Right ventricle myocardium inferior (tissue), 1 donor: Measurements from ENCODE around the gene PITPNM3. TPM values are rescaled to one million over a fixed set of nuclear protein-coding genes. Genes with fewer than 3 reads are reported as not detected.

Experiments used
- ATAC-seq: fragments of 200-7000 bp; cut with Tn5 transposase; one replicate; pipeline ENCODE4 v1.9.1; 2020; ENCODE audit warnings: mild to moderate bottlenecking, moderate library complexity
- DNase-seq: peaks from one replicate; pipeline ENCODE4 v3.0.0; 2021; ENCODE audit errors: missing footprints
- intact Hi-C: fragments of 100-400 bp; cut with DNase I; formaldehyde crosslinking; loops from one replicate; pipeline ENCODE4 v1.11.0; 2022
- total RNA-seq: library from RNA; stranded (reverse); fragmentation: NEBNext Ultra II Directional; extraction: Animal tissue kit (Norgen Biotek cat#: 25700); gene quantifications from one replicate; pipeline ENCODE4 v1.2.1, GENCODE V29; 2021
- donor health status: DM: no; HTN: yes; CAD: no; lungs with severe emphysema.

The PITPNM3 gene
- total RNA-seq, 1 donor from 2014 or later = 0.46 TPM

- intact Hi-C loops = no loop called here
- DNase-seq (no peak), ATAC-seq (no peak)
Measured at GRCh38 chr17:6508519-6509030, 47.8 kb downstream of the PITPNM3 start.

- intact Hi-C loops = no loop called here
- no peak for ATAC-seq
Measured at GRCh38 chr17:6508016-6508415, 48.3 kb downstream of the PITPNM3 start.

GRCh38 chr17:6507535-6507934 is 48.8 kb downstream of the PITPNM3 start:
- ATAC-seq = no peak
- intact Hi-C loops = no loop called here
- no peak for DNase-seq

More at GRCh38 chr17:6508016-6508415, 48.3 kb downstream of the PITPNM3 start:
- DNase-seq = no peak

GRCh38 chr17:6506679-6507231 is 49.6 kb downstream of the PITPNM3 start:
- ATAC-seq (no peak), DNase-seq (no peak)
- intact Hi-C loops = no loop called here

- DNase-seq = no peak
- intact Hi-C loops = no loop called here
- no peak for ATAC-seq
Measured at GRCh38 chr17:6505425-6506142, 50.8 kb downstream of the PITPNM3 start.

GRCh38 chr17:6503641-6504195 is 52.6 kb downstream of the PITPNM3 start:
- intact Hi-C loops = no loop called here
- ATAC-seq = no peak

GRCh38 chr17:6502871-6503509 is 53.4 kb downstream of the PITPNM3 start:
- intact Hi-C loops = no loop called here
- no peak for ATAC-seq
- DNase-seq = no peak

More at GRCh38 chr17:6503641-6504195, 52.6 kb downstream of the PITPNM3 start:
- no peak for DNase-seq

- DNase-seq (no peak), ATAC-seq (no peak)
- intact Hi-C loops = no loop called here
Measured at GRCh38 chr17:6502142-6502541, 54.2 kb downstream of the PITPNM3 start.

GRCh38 chr17:6501359-6501758 is 55.0 kb downstream of the PITPNM3 start:
- ATAC-seq (no peak), DNase-seq (no peak)
- intact Hi-C loops = no loop called here

GRCh38 chr17:6498901-6499540 is 57.3 kb downstream of the PITPNM3 start:
- ATAC-seq = no peak
- intact Hi-C loops = no loop called here
- no peak for DNase-seq

- intact Hi-C loops = no loop called here
- ATAC-seq = no peak
- no peak for DNase-seq
Measured at GRCh38 chr17:6498356-6498755, 58.0 kb downstream of the PITPNM3 start.

- no peak for ATAC-seq
- DNase-seq = no peak
- intact Hi-C loops = no loop called here
Measured at GRCh38 chr17:6497496-6498221, 58.7 kb downstream of the PITPNM3 start.

GRCh38 chr17:6496640-6497441 is 59.5 kb downstream of the PITPNM3 start:
- intact Hi-C loops = no loop called here
- no peak for DNase-seq
- peak; percentile 41 for ATAC-seq

GRCh38 chr17:6496116-6496481 is 60.3 kb downstream of the PITPNM3 start:
- DNase-seq (no peak), ATAC-seq (no peak)
- intact Hi-C loops = no loop called here

GRCh38 chr17:6495450-6496115 is 60.8 kb downstream of the PITPNM3 start:
- intact Hi-C loops = no loop called here
- ATAC-seq = no peak
- no peak for DNase-seq

- intact Hi-C loops = no loop called here
- ATAC-seq (no peak), DNase-seq (no peak)
Measured at GRCh38 chr17:6494239-6494941, 62.0 kb downstream of the PITPNM3 start.
